ENCODE measurements around the gene TOPBP1.
"Not testable (repeated sequence)": the region's sequence is repeated elsewhere in the genome, so short reads cannot be mapped to it uniquely, and the experiment has no call there.

Gene TOPBP1

DNA sequence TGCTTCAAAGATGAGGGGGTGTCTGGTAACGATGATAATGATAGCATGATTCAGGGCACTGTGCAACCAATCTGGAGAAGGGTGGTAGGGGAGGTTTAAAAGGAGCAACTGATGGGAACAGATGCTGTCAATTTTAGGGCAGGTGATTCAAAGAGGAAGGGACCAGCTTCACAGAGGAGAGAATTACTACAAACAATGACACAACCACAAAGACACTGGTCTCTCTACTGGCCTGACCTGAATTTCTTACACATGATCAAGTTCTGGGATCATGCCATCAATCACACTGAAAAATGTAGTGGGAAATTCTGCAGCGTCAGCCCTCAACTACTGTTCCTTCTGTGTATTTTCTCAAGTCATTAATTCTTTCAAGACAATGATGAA is 90.8 kb downstream of the TOPBP1 start:
- WGBS, 2 experiments (ENCODE audit: insufficient coverage in 2 of 2), result 88 to 94% methylated on average over 1 of the region's 2 CpGs
- Histone ChIP-seq H3K9me3 (ENCODE audit: control insufficient read depth, low read length) (no peaks in the 10 kb centered on the region), H3K36me3 (ENCODE audit: control insufficient read depth, insufficient read depth, low read length) (peaks cover 10% of the 10 kb centered on the region), H3K4me1 (ENCODE audit: control insufficient read depth, insufficient read depth, low read length, poor library complexity, severe bottlenecking) (peaks cover 43% of the 10 kb centered on the region), H3K27ac (ENCODE audit: low read depth, low read length, severe bottlenecking) (peak overlapping the region; percentile 96), H3K4me3 (ENCODE audit: extremely low read depth, insufficient read depth, low read length, poor library complexity, severe bottlenecking) (no peak overlapping the region)

DNA sequence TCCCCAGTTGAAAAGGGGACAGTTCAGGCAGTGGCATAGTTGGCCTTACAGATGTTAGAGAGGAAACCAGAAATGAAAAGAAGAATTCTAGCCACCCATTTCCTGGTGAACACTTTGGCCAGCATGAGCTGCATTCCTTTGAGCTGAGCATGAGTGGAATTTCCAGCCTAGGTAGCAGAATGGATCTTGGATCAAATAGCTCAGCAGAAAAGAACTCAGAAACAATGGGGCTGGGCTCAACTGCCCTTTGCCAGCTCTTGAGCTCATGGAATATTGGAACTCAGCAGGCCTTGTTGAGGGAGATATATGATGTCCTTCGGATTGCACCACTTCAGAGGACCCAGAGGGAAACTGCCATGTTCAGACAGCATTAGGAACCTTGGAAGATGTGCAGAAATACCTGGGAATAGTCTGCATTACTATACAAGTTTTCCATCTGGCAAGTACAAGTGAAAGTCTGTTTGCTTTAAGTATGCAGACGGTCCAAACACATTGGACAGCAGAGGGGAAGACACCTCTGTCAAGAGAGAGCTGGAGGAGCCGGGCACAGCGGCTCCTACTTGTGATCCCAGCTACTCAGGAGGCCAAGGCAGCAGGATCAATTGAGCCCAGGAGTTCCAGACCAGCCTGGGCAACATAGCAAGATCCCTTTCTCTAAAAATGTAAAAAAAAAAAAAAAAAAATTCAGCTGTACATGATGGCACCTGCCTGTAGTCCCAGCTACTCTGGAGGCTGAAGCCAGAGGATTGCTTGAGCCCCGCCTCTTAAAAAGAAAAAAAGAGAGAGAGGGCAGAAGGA is 91.4 kb downstream of the TOPBP1 start:
- no peak overlapping the region for H3K4me3 ChIP-seq (ENCODE audit: extremely low read depth, insufficient read depth, low read length, poor library complexity, severe bottlenecking)
- 91 to 98% methylated on average over 5 of the region's 5 CpGs for WGBS, 2 experiments (ENCODE audit: insufficient coverage in 2 of 2)
- H3K27ac ChIP-seq (ENCODE audit: low read depth, low read length, severe bottlenecking), result peak overlapping the region; percentile 96
- H3K4me1 ChIP-seq (ENCODE audit: control insufficient read depth, insufficient read depth, low read length, poor library complexity, severe bottlenecking), result peaks cover 43% of the 10 kb centered on the region
- peaks cover 5% of the 10 kb centered on the region for H3K36me3 ChIP-seq (ENCODE audit: control insufficient read depth, insufficient read depth, low read length)
- H3K9me3 ChIP-seq (ENCODE audit: control insufficient read depth, low read length), result no peaks in the 10 kb centered on the region

DNA sequence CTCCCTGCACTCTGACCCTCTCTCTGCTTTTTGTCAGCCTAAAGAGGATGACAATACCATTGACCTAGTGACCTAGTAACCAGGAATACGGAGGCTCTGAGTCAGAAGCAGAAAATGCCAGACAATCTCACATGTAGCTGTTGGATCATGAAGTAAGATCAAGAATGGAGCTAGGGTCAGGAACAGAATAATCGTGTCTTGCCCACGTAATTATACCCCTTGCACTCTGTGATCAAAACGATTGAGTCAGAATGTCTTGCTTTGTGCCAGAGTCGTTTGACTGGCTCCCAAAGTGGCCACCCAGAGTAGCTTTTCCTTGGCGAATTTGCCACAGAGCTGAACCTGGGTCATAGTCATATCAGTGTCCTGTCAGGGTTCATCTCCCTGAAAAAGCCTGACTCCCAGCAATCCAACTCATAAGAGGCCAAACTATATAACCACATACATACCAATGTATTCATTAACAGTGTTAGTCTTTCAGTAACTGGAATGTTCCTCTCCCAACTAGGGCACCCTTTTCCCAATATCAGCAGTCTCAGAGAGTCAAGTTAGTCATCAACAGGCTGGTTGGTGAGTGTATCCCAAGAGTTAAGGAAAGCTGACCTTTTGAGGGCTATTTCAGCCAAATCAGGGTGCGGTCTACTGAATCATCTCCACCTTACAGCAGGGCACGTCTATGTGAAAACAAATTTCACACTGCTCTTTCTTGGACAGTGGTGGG is 93.3 kb downstream of the TOPBP1 start:
- Histone ChIP-seq H3K9me3 (ENCODE audit: control insufficient read depth, low read length) (no peaks in the 10 kb centered on the region), H3K4me1 (ENCODE audit: control insufficient read depth, insufficient read depth, low read length, poor library complexity, severe bottlenecking) (peaks cover 44% of the 10 kb centered on the region), H3K36me3 (ENCODE audit: control insufficient read depth, insufficient read depth, low read length) (no peaks in the 10 kb centered on the region), H3K4me3 (ENCODE audit: extremely low read depth, insufficient read depth, low read length, poor library complexity, severe bottlenecking) (no peak overlapping the region), H3K27ac (ENCODE audit: low read depth, low read length, severe bottlenecking) (peak overlapping the region; percentile 82)
- 80 to 83% methylated on average over 5 to 8 of the region's 8 CpGs for WGBS, 2 experiments (ENCODE audit: insufficient coverage in 2 of 2)

DNA sequence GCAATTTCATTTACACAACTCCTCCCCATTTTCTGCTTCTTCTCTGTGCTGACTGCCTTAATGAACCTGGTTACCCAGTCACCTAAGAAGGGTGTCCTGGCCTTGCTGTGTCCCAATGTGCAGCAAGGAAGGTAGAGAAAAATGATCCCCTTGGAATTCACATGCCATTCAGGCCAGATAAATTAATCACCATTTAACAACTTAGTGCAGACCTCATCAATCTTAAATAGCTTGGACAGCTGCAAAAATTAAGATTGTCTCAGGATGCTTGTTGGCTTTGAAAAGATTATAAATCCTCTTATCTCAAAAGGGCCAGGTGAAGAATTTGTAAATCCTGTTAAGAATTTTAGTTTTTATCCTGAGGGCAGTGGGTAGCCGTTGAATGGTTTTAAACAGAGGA is 97.9 kb downstream of the TOPBP1 start:
- no peaks in the 10 kb centered on the region for H3K36me3 ChIP-seq (ENCODE audit: control insufficient read depth, insufficient read depth, low read length)
- H3K4me1 ChIP-seq (ENCODE audit: control insufficient read depth, insufficient read depth, low read length, poor library complexity, severe bottlenecking), result peaks cover 11% of the 10 kb centered on the region
- 92 to 100% methylated on average over 1 of the region's 1 CpG for WGBS, 2 experiments (ENCODE audit: insufficient coverage in 2 of 2)
- H3K4me3 ChIP-seq (ENCODE audit: extremely low read depth, insufficient read depth, low read length, poor library complexity, severe bottlenecking), result no peak overlapping the region
- H3K9me3 ChIP-seq (ENCODE audit: control insufficient read depth, low read length), result no peaks in the 10 kb centered on the region
- no peak overlapping the region for H3K27ac ChIP-seq (ENCODE audit: low read depth, low read length, severe bottlenecking)

DNA sequence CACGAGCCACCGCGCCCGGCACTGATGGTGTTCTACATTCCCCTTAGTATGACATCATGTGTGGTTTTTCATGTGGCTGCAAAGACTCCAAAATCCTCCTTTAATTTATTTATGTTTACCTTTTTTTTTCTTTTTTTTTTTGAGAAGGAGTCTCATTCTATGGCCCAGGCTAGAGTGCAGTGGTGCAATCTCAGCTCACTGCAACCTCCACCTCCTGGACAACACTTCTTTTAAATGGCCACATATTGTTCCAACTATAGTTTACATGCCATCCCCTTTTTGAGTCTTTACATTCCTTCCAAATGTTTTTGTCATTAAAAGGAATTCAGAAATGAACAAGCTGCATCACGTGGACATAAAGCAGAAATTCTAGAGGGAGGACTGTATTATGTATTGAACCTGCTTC is 98.6 kb downstream of the TOPBP1 start:
- Histone ChIP-seq H3K4me3 (ENCODE audit: extremely low read depth, insufficient read depth, low read length, poor library complexity, severe bottlenecking) (no peak overlapping the region), H3K27ac (ENCODE audit: low read depth, low read length, severe bottlenecking) (no peak overlapping the region), H3K9me3 (ENCODE audit: control insufficient read depth, low read length) (no peaks in the 10 kb centered on the region), H3K4me1 (ENCODE audit: control insufficient read depth, insufficient read depth, low read length, poor library complexity, severe bottlenecking) (peaks cover 5% of the 10 kb centered on the region), H3K36me3 (ENCODE audit: control insufficient read depth, insufficient read depth, low read length) (no peaks in the 10 kb centered on the region)
- WGBS, 2 experiments (ENCODE audit: insufficient coverage in 2 of 2), result 70% methylated on average over 2 of the region's 5 CpGs; no CpG with 5 or more reads in 1 of the 2 experiments

DNA sequence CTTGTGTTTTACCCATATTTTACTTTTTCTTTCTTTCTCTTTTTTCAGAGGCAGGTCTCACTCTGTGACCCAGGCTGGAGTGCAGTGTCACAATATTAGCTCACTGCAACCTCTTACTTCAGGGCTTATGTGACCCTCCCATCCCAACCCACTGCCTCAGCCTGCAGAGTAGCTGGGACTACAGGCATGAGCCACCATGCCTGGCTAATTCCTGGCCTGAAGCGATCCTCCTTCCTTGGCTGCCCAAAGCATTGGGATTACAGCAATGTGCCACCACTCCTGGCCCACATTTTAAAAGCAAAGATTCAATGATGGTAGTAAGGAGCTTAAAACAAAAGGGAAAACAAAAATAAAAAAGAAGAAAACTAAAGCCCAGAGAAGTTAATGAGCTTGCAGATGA is 99.4 kb downstream of the TOPBP1 start:
- Histone ChIP-seq H3K9me3 (ENCODE audit: control insufficient read depth, low read length) (no peaks in the 10 kb centered on the region), H3K27ac (ENCODE audit: low read depth, low read length, severe bottlenecking) (no peak overlapping the region), H3K4me1 (ENCODE audit: control insufficient read depth, insufficient read depth, low read length, poor library complexity, severe bottlenecking) (peaks cover 3% of the 10 kb centered on the region), H3K36me3 (ENCODE audit: control insufficient read depth, insufficient read depth, low read length) (no peaks in the 10 kb centered on the region), H3K4me3 (ENCODE audit: extremely low read depth, insufficient read depth, low read length, poor library complexity, severe bottlenecking) (no peak overlapping the region)
- WGBS, 2 experiments (ENCODE audit: insufficient coverage in 2 of 2), result 67% methylated on average over 1 of the region's 1 CpG; no CpG with 5 or more reads in 1 of the 2 experiments

DNA sequence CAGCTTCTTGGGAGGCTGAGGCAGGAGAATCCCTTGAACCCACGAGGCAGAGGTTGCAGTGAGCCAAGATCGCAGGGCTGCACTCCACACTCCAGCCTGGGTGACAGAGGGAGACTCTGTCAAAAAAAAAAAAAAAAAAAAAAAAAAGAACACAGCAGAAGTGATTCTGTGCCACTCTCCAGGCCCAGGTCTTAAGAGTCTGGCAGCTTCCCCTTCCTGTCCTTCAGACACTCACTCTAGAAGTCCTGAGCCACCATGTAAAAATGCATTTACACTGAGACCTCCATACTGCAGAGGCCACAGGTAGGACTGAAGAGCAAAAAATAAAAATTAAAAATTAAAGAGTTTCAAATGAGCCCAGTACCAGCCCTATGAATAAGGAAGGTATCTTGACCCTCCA is 100.1 kb downstream of the TOPBP1 start:
- 100% methylated on average over 2 of the region's 2 CpGs; no CpG with 5 or more reads in 1 of the 2 experiments for WGBS, 2 experiments (ENCODE audit: insufficient coverage in 2 of 2)
- no peaks in the 10 kb centered on the region for H3K36me3 ChIP-seq (ENCODE audit: control insufficient read depth, insufficient read depth, low read length)
- peaks cover 3% of the 10 kb centered on the region for H3K4me1 ChIP-seq (ENCODE audit: control insufficient read depth, insufficient read depth, low read length, poor library complexity, severe bottlenecking)
- no peak overlapping the region for H3K27ac ChIP-seq (ENCODE audit: low read depth, low read length, severe bottlenecking)
- H3K9me3 ChIP-seq (ENCODE audit: control insufficient read depth, low read length), result no peaks in the 10 kb centered on the region
- no peak overlapping the region for H3K4me3 ChIP-seq (ENCODE audit: extremely low read depth, insufficient read depth, low read length, poor library complexity, severe bottlenecking)

DNA sequence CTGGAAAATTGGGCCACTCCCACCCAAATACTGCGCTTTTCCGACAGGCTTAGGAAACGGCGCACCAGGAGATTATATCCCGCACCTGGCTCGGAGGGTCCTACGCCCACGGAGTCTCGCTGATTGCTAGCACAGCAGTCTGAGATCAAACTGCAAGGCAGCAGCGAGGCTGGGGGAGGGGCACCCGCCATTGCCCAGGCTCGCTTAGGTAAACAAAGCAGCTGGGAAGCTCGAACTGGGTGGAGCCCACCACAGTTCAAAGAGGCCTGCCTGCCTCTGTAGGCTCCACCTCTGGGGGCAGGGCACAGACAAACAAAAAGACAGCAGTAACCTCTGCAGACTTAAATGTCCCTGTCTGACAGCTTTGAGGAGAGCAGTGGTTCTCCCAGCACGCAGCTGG is 110.2 kb downstream of the TOPBP1 start:
- H3K9me3 ChIP-seq (ENCODE audit: control insufficient read depth, low read length); H3K36me3 ChIP-seq (ENCODE audit: control insufficient read depth, insufficient read depth, low read length); H3K4me3 ChIP-seq (ENCODE audit: extremely low read depth, insufficient read depth, low read length, poor library complexity, severe bottlenecking); H3K27ac ChIP-seq (ENCODE audit: low read depth, low read length, severe bottlenecking): not testable (repeated sequence)
- no CpG with 5 or more reads among the region's 14 CpGs for WGBS, 2 experiments (ENCODE audit: insufficient coverage in 2 of 2)
- H3K4me1 ChIP-seq (ENCODE audit: control insufficient read depth, insufficient read depth, low read length, poor library complexity, severe bottlenecking), result peaks cover 15% of the 10 kb centered on the region
